Caco-2 (cell line): ENCODE data around the gene RNF166. TPM values are rescaled to one million over a fixed set of nuclear protein-coding genes. Genes with fewer than 3 reads are reported as not detected.

ENCODE experiments used
- BruUV-seq: library from RNA; stranded (reverse); fragments of 400-500 nt; replicated peaks from 2 replicates; lab custom pipeline; 2021; lab: Mats Ljungman, UMichigan
- CTCF ChIA-PET: fragments of 300-600 bp; sonication (Branson Sonifier 250); formaldehyde crosslinking; loops from one replicate; lab custom pipeline; 2022; ENCODE audit warnings: antibody characterized with exemption; lab: Charles Lee
- POLR2A ChIA-PET: fragments of 300-600 bp; sonication (Branson Sonifier 250); formaldehyde crosslinking; loops from one replicate; lab custom pipeline; 2022; ENCODE audit warnings: antibody characterized with exemption; lab: Charles Lee
- DNase-seq, 2 experiments: peaks; one replicate each; pipeline versions ENCODE4 v3.0.0 to v3.0.0-alpha.2; 2020 to 2022
- H3K27me3 ChIP-seq: replicated peaks from 2 replicates; pipeline ENCODE4 v1.6.0; 2011; ENCODE audit warnings: low read length; ENCODE audit not compliant: control insufficient read depth, insufficient read depth
- H3K36me3 ChIP-seq: 2 replicates; pipeline ENCODE4 v1.5.1; 2011; ENCODE audit warnings: low read length; ENCODE audit not compliant: control insufficient read depth, insufficient read depth
- H3K4me1 ChIP-seq: fragments of 250-450 bp; sonication (Bioruptor Pico); 2 replicates; pipeline ENCODE4 v1.5.1; 2020; ENCODE audit warnings: mild to moderate bottlenecking
- H3K4me3 ChIP-seq: 2 replicates; pipeline ENCODE4 v1.5.1; 2011; ENCODE audit warnings: low read depth, mild to moderate bottlenecking, control low read depth, low read length
- H3K9me3 ChIP-seq: fragments of 250-450 bp; sonication (Bioruptor Pico); 2 replicates; pipeline ENCODE4 v1.5.1; 2020; ENCODE audit warnings: mild to moderate bottlenecking, moderate library complexity
- H3K27ac Mint-ChIP-seq: one replicate; pipeline ENCODE4 v1.8.0; 2022; ENCODE audit warnings: mixed read lengths; ENCODE audit not compliant: unreplicated experiment
- H3K27me3 Mint-ChIP-seq: one replicate; pipeline ENCODE4 v1.8.0; 2022; ENCODE audit warnings: mixed read lengths; ENCODE audit not compliant: insufficient read depth, unreplicated experiment
- H3K36me3 Mint-ChIP-seq: one replicate; pipeline ENCODE4 v1.8.0; 2022; ENCODE audit warnings: mild to moderate bottlenecking, mixed read lengths; ENCODE audit not compliant: insufficient read depth, unreplicated experiment
- H3K4me1 Mint-ChIP-seq: one replicate; pipeline ENCODE4 v1.8.0; 2022; ENCODE audit warnings: low read depth, mixed read lengths; ENCODE audit not compliant: unreplicated experiment
- H3K4me3 Mint-ChIP-seq: one replicate; pipeline ENCODE4 v1.8.0; 2022; ENCODE audit warnings: mild to moderate bottlenecking, moderate library complexity, mixed read lengths; ENCODE audit not compliant: unreplicated experiment
- H3K9me3 Mint-ChIP-seq: one replicate; pipeline ENCODE4 v1.8.0; 2022; ENCODE audit warnings: mixed read lengths; ENCODE audit not compliant: unreplicated experiment
- intact Hi-C: fragments of 100-400 bp; cut with micrococcal nuclease; formaldehyde crosslinking; loops from one replicate; pipeline ENCODE4 v1.10.0; 2022; ENCODE audit not compliant: unreplicated experiment
- total RNA-seq: library from RNA; stranded (reverse); gene quantifications from 2 replicates; pipeline ENCODE4 v1.2.3, GENCODE V29; 2022
- TF ChIP-seq, protein P1 (sequence below), 2 experiments: fragments of 200-600 bp in 1 of 2; IDR thresholded peaks; 1 replicate in 1 of 2; 2 replicates in 1 of 2; pipeline versions ENCODE4 v1.5.1 to v1.8.0; 2011 to 2022; ENCODE audit warnings: antibody characterized with exemption in 1 of 2, control low read depth in 1 of 2, inconsistent platforms in 1 of 2, low read depth in 1 of 2, low read length in 1 of 2, mild to moderate bottlenecking in 1 of 2, moderate library complexity in 1 of 2; ENCODE audit not compliant: insufficient read depth in 1 of 2, severe bottlenecking in 1 of 2, unreplicated experiment in 1 of 2

Gene RNF166
- total RNA-seq, 1 experiment from 2014 or later = 37.3 TPM

DNA sequence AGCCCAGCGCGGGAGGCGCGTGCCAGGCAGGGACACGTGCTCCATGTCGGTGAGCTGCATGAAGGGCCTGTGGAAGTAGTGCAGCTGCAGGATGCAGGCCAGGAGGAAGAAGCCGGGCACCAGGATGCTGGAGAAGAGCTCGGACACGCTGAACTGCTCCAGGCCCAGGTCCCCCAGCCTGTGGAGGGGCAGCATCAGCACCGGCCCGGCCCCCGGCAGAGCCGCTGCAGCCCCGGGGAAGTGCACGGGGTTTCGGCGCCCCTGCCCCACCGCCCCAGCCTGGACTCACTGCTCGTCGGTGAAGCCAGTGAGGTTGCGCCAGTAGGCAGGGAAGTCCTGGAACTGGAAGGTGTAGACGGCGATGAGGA lies 28.1 kb upstream of the RNF166 start:
- TF ChIP-seq, protein P1, sequence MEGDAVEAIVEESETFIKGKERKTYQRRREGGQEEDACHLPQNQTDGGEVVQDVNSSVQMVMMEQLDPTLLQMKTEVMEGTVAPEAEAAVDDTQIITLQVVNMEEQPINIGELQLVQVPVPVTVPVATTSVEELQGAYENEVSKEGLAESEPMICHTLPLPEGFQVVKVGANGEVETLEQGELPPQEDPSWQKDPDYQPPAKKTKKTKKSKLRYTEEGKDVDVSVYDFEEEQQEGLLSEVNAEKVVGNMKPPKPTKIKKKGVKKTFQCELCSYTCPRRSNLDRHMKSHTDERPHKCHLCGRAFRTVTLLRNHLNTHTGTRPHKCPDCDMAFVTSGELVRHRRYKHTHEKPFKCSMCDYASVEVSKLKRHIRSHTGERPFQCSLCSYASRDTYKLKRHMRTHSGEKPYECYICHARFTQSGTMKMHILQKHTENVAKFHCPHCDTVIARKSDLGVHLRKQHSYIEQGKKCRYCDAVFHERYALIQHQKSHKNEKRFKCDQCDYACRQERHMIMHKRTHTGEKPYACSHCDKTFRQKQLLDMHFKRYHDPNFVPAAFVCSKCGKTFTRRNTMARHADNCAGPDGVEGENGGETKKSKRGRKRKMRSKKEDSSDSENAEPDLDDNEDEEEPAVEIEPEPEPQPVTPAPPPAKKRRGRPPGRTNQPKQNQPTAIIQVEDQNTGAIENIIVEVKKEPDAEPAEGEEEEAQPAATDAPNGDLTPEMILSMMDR (IDR thresholded peaks at IDR 0.05; ENCODE audit: insufficient read depth in 1 of 2, low read depth in 1 of 2, low read length in 1 of 2, severe bottlenecking in 1 of 2, unreplicated experiment in 1 of 2) = no peak
- Histone ChIP-seq H3K4me3 (no peak overlapping the region), H3K36me3 (peaks cover 3% of the 10 kb centered on the region; the same call in 1 of the 2 replicates), H3K4me1 (no peaks in the 10 kb centered on the region), H3K9me3 (no peaks in the 10 kb centered on the region), H3K27me3 (no peaks in the 10 kb centered on the region)
- no peak for DNase-seq
- BruUV-seq = TSS peak; percentile 28
- Mint-ChIP-seq H3K4me1 (no peaks in the 10 kb centered on the region), H3K9me3 (no peaks in the 10 kb centered on the region), H3K36me3 (peaks cover 49% of the 10 kb centered on the region), H3K4me3 (no peak overlapping the region), H3K27me3 (no peaks in the 10 kb centered on the region), H3K27ac (no peak overlapping the region)
- ChIA-PET CTCF (interaction anchor here (0.7 kb wide), 1 partner anchor 46 kb away, joined by 3 read pairs; no protein-coding TSS in a partner anchor), POLR2A (no interaction called here)
- intact Hi-C loops = no loop called here

DNA sequence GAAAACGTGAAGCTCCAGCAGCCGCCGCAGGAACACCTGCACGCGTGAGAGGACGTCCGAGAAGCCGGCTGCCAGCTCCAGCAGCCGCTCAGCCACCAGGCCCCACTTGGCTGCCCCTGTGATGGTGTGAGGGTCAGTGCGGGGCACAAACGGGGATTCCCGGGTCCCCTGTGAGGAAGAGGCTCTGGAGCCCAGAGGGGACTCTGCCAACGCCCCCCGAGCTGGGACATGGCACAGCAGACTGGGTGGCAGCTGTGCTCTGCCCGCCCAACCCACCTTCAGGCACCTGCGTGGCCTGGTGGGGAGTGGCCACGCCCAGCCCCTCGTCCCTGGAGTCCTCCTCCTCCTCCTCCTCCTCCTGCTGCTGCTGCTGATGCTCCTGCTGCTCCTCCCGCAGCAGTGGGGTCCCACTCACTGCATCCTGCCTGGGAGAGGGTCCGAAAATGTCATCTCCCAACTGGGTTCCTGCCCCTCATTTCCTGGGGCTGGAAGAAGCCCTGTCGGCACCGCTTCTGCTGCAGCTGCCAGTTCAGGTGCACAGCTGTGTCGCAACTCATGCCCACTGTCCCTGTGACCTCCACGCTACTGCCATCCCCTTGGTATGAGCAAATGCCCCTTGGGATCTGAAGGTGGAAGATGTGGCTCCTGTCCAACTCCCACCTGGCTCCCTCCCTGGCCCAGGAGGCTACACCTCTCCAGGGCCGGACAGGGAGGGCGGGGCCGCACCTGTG lies 27.6 kb upstream of the RNF166 start:
- Histone ChIP-seq H3K36me3 (peaks cover 3% of the 10 kb centered on the region; the same call in 1 of the 2 replicates), H3K27me3 (no peaks in the 10 kb centered on the region), H3K9me3 (no peaks in the 10 kb centered on the region), H3K4me1 (no peaks in the 10 kb centered on the region), H3K4me3 (no peak overlapping the region)
- intact Hi-C loops = no loop called here
- POLR2A ChIA-PET = no interaction called here
- BruUV-seq = no TSS peak
- Mint-ChIP-seq H3K4me3 (no peak overlapping the region), H3K27me3 (no peaks in the 10 kb centered on the region), H3K9me3 (no peaks in the 10 kb centered on the region), H3K4me1 (no peaks in the 10 kb centered on the region), H3K27ac (no peak overlapping the region), H3K36me3 (peaks cover 46% of the 10 kb centered on the region)
- TF ChIP-seq, protein P1 (IDR thresholded peaks at IDR 0.05; ENCODE audit: insufficient read depth in 1 of 2, low read depth in 1 of 2, low read length in 1 of 2, severe bottlenecking in 1 of 2, unreplicated experiment in 1 of 2) = no peak
- CTCF ChIA-PET = interaction anchor here (0.7 kb wide), 1 partner anchor 47 kb away, joined by 3 read pairs; no protein-coding TSS in a partner anchor
- no peak for DNase-seq

DNA sequence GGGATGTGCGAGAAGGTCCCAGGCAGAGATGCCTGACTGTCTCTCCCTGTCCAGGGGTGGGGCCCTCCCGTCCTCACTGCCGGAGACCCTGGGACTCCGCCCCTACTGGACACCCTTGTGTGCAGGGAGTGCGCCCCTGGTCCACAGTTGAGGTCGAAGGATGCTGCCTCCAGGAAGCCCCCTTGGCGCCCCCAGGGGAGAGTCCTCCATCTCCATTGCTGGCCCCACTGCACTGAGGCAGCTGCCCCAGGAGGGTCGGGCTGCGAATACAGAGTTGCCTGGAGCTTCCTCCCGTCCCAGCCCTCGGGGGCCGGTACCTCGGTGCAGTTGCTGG lies 26.7 kb upstream of the RNF166 start:
- H3K27me3 Mint-ChIP-seq = no peaks in the 10 kb centered on the region
- no peaks in the 10 kb centered on the region for H3K4me1 Mint-ChIP-seq
- Histone ChIP-seq H3K36me3 (peaks cover 3% of the 10 kb centered on the region; the same call in 1 of the 2 replicates), H3K4me1 (no peaks in the 10 kb centered on the region), H3K9me3 (no peaks in the 10 kb centered on the region), H3K27me3 (no peaks in the 10 kb centered on the region), H3K4me3 (no peak overlapping the region)
- DNase-seq = no peak
- intact Hi-C loops = no loop called here
- H3K27ac Mint-ChIP-seq = no peak overlapping the region
- ChIA-PET CTCF (no interaction called here), POLR2A (no interaction called here)
- H3K36me3 Mint-ChIP-seq = peaks cover 43% of the 10 kb centered on the region
- H3K9me3 Mint-ChIP-seq = no peaks in the 10 kb centered on the region
- H3K4me3 Mint-ChIP-seq = no peak overlapping the region
- no TSS peak for BruUV-seq
- TF ChIP-seq, protein P1 (IDR thresholded peaks at IDR 0.05; ENCODE audit: insufficient read depth in 1 of 2, low read depth in 1 of 2, low read length in 1 of 2, severe bottlenecking in 1 of 2, unreplicated experiment in 1 of 2) = no peak
